Choroid plexus epithelial cell (primary cell): ENCODE measurements around the gene ZDHHC14.

Experiments used
- DNase-seq: peaks from one replicate; pipeline ENCODE4 v3.0.0-alpha.2; 2010; ENCODE audit warnings: low read depth
- H3K4me3 ChIP-seq: 2 replicates; pipeline ENCODE4 v1.5.1; 2011; ENCODE audit warnings: low read depth, mild to moderate bottlenecking, control low read depth, low read length, moderate library complexity
- CTCF ChIP-seq: conservative IDR thresholded peaks from 2 replicates; pipeline ENCODE4 v1.5.1; 2011; ENCODE audit warnings: low read depth, mild to moderate bottlenecking, control low read depth, inconsistent platforms, low read length, moderate library complexity

Gene ZDHHC14

GRCh38 chr6:157424491-157425020 lies 43.6 kb downstream of the ZDHHC14 start:
- no peak overlapping the region for H3K4me3 ChIP-seq
- DNase-seq = peak; percentile 12
- TF ChIP-seq CTCF = peak; percentile 6

DNA sequence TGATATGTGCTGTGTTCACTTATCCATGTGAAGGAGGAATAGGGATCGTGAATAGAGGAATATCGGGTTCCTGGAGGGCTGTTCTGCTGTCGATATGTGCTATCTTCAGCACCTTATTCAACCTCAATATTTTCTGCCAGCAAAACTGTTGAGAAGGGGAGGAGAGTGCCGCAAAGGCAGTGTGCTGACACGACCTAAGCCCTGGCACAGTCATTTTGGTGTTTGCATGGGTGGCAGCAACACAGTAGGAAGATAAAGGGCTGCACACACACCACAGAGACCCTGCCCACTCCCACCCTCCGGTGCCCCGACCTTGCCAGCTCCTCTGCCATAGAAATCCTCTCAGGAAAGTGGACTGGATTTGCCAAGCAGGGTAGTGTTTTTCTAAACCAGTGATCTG lies 47.0 kb downstream of the ZDHHC14 start:
- H3K4me3 ChIP-seq = no peak overlapping the region
- TF ChIP-seq CTCF = no peak
- DNase-seq = no peak

- no peak for TF ChIP-seq CTCF
- DNase-seq = no peak
These were observed 47.6 kb downstream of the ZDHHC14 start for GRCh38 chr6:157428427-157429202.

GRCh38 chr6:157429248-157429647 lies 48.3 kb downstream of the ZDHHC14 start:
- TF ChIP-seq CTCF = no peak
- no peak for DNase-seq

More at GRCh38 chr6:157428427-157429202, 47.6 kb downstream of the ZDHHC14 start:
- no peak overlapping the region for H3K4me3 ChIP-seq

DNA sequence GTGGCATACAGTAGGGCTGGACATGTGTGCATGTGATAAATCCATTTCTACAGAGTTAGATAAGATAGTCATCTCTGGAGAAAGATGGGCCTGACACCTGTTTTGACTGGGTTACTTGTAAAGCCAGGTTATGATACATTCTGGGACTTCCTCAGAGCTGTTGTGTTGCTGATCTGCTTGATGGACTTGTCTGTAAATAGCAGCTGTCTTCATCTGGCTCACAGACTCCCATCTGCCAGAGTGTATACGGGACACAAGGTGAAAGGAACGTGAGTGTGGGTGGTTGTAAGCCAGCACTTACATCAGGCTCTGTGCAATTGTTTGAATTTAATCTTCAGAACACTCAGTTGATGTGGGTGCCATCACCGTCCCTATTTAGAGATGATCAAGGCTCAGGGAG lies 49.8 kb downstream of the ZDHHC14 start:
- H3K4me3 ChIP-seq = no peak overlapping the region
- no peak for TF ChIP-seq CTCF
- no peak for DNase-seq

More at GRCh38 chr6:157429248-157429647, 48.3 kb downstream of the ZDHHC14 start:
- H3K4me3 ChIP-seq = no peak overlapping the region

DNA sequence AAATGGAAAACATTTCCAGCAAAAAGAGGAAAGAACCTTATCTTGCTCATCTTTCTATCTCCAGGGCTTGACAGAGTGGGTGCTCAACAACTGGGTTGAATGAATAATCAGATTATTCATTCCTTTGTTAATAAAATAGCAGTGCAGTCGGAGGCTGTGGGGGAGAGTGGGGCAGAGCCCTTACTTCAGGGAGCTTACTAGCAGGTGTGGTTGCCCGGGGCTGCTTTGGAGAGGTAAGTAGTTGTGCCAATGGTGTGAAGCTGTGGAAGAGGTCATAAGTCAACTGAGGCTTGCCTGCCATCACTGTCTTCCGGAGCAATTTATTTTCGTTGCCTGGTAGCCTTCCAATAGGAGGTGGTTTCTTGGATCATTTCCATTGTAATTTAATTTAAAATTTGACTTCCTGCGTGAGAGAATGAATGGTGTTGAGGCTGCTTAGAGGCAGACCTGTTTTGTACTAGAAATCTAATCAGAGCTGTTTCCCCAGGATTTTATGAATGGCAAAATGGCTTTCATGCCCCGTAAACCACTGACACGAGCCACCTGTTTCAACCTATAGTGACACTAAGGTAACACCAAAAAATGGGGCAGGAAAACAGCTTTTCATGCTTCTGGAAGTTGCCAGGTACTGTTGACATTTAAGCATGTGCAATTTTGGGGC lies 51.4 kb downstream of the ZDHHC14 start:
- DNase-seq = no peak
- TF ChIP-seq CTCF = no peak
- H3K4me3 ChIP-seq = no peak overlapping the region

DNA sequence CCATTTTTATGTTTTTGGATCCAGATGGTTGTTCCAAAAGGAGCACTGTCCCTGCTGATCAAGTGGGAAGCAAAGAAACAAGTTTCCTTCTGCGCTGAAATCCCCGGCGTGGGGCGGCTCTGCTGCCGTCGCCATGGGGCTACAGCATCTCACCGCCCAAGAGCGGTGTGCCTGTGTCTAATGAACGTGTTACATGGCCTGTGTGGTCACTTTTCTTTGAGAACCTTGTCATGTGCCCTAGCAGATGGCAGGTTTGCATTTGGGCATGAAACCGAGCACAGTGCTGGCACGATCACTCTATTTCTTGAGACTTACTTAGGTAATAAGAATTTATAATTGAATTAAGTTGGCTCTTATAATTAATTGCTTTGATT lies 51.9 kb downstream of the ZDHHC14 start:
- no peak for DNase-seq
- TF ChIP-seq CTCF = no peak
- H3K4me3 ChIP-seq = no peak overlapping the region
